Esophagus squamous epithelium (tissue), 5 donors: ENCODE measurements around the gene SERPINF2. TPM values are rescaled to one million over a fixed set of nuclear protein-coding genes. Genes with fewer than 3 reads are reported as not detected.

Experiments
- DNase-seq: peaks from one replicate; lab custom pipeline; 2025; lab: John Stamatoyannopoulos, UW
- H3K27ac ChIP-seq, 4 donors: fragments of 200-600 bp; sonication (generic); one replicate each; pipeline ENCODE4 v1.5.1; 2016 to 2019; ENCODE audit warnings: mild to moderate bottlenecking in 1 of 4
- H3K27me3 ChIP-seq, 4 donors: fragments of 200-600 bp; sonication (generic); 1 replicate in 3 of 4; 2 replicates in 1 of 4; pipeline versions ENCODE4 v1.5.1 to v1.6.0; 2017 to 2021; ENCODE audit warnings: antibody characterized with exemption in 1 of 4
- H3K36me3 ChIP-seq, 3 donors: fragments of 200-600 bp; sonication (generic); one replicate each; pipeline ENCODE4 v1.5.1; 2016 to 2019
- H3K4me1 ChIP-seq, 3 donors: fragments of 200-600 bp; sonication (generic); one replicate each; pipeline ENCODE4 v1.5.1; 2017 to 2019
- H3K4me3 ChIP-seq, 4 donors: fragments of 200-600 bp; sonication (generic); 1 replicate in 3 of 4; 2 replicates in 1 of 4; pipeline ENCODE4 v1.5.1; 2016 to 2019; ENCODE audit warnings: mild to moderate bottlenecking in 2 of 4, moderate library complexity in 1 of 4
- H3K9me3 ChIP-seq, 3 donors: fragments of 200-600 bp; sonication (generic); one replicate each; pipeline ENCODE4 v1.5.1; 2016 to 2019
- POLR2A ChIP-seq, 4 donors: fragments of 450-650 bp; IDR thresholded peaks; one replicate each; pipeline ENCODE4 v1.6.1; 2017; ENCODE audit warnings: antibody characterized with exemption in 4 of 4, mild to moderate bottlenecking in 4 of 4, moderate library complexity in 3 of 4
- WGBS, 2 donors: methylation state at CpG; one replicate each; pipeline ENCODE4 v1.1.5; 2018; 5-methylcytosine and 5-hydroxymethylcytosine counted together
- intact Hi-C: fragments of 100-400 bp; cut with DNase I; formaldehyde crosslinking; loops from one replicate; pipeline ENCODE4 v1.15.0; 2022
- total RNA-seq, 4 donors: library from RNA; depleted of rRNA; stranded (reverse); fragments of >200 nt; gene quantifications; one replicate each; pipeline ENCODE4 v1.1.0, GENCODE V29; 2016
- TF ChIP-seq, protein P1 (sequence below), 6 experiments: fragments of 450-650 bp in 4 of 6; fragments of 200-600 bp in 2 of 6; sonication (generic) in 2 of 6; IDR thresholded peaks; one replicate each; pipeline ENCODE4 v1.5.1; 2016 to 2019; ENCODE audit warnings: antibody characterized with exemption in 6 of 6, mild to moderate bottlenecking in 4 of 6, moderate library complexity in 4 of 6
- donor health status: DM: yes; HTN: yes; CAD: no.

SERPINF2 gene
- total RNA-seq, 4 donors from 2014 or later, result 0.22 to 7.1 (median 1.6) TPM

DNA sequence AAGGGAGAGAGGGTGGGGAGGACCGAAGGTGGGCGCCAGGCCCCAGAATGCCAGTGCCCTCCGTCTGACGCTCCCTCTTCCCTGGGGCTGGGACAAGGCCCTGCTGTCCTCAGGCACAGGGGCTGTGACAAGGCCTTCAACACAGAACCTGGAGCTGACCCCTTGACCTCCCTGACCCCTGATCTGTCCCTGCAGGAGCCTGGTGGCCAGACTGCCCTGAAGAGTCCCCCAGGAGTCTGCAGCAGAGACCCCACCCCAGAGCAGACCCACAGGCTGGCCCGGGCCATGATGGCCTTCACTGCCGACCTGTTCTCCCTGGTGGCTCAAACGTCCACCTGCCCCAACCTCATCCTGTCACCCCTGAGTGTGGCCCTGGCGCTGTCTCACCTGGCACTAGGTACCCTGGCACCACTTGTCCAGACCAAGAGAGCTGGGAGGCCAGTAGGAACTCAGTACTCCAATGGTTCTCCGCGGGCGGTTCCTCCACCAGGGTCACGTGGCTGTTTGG is 2.9 kb downstream of the SERPINF2 start:
- intact Hi-C loops, result no loop called here
- Histone ChIP-seq H3K4me3 (no peak overlapping the region), H3K27ac (no peak overlapping the region), H3K27me3 (no peaks in the 10 kb centered on the region), H3K36me3 (no peaks in the 10 kb centered on the region), H3K9me3 (no peaks in the 10 kb centered on the region), H3K4me1 (peaks cover 11 to 59% (median 14%) of the 10 kb centered on the region in 3 donors)
- no peak for DNase-seq
- WGBS, 2 donors, result 88 to 100% methylated on average over 2 to 8 of the region's 12 CpGs
- TF ChIP-seq POLR2A (IDR thresholded peaks at IDR 0.05), result no peak
- TF ChIP-seq, protein P1, sequence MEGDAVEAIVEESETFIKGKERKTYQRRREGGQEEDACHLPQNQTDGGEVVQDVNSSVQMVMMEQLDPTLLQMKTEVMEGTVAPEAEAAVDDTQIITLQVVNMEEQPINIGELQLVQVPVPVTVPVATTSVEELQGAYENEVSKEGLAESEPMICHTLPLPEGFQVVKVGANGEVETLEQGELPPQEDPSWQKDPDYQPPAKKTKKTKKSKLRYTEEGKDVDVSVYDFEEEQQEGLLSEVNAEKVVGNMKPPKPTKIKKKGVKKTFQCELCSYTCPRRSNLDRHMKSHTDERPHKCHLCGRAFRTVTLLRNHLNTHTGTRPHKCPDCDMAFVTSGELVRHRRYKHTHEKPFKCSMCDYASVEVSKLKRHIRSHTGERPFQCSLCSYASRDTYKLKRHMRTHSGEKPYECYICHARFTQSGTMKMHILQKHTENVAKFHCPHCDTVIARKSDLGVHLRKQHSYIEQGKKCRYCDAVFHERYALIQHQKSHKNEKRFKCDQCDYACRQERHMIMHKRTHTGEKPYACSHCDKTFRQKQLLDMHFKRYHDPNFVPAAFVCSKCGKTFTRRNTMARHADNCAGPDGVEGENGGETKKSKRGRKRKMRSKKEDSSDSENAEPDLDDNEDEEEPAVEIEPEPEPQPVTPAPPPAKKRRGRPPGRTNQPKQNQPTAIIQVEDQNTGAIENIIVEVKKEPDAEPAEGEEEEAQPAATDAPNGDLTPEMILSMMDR (IDR thresholded peaks at IDR 0.05), result no peak

GRCh38 chr17:1746975-1747543 is 4.4 kb downstream of the SERPINF2 start:
- Histone ChIP-seq H3K4me3 (peak overlapping the region in 3 of 4 donors; percentile 3 to 17 (median 6)), H3K36me3 (no peaks in the 10 kb centered on the region), H3K9me3 (no peaks in the 10 kb centered on the region), H3K4me1 (peaks cover 11 to 73% (median 25%) of the 10 kb centered on the region in 3 donors), H3K27me3 (no peaks in the 10 kb centered on the region), H3K27ac (peak overlapping the region; percentile 71 to 87 (median 80))
- intact Hi-C loops, result no loop called here
- peak in 1 of 4 donors; percentile 10 for TF ChIP-seq POLR2A (IDR thresholded peaks at IDR 0.05)
- TF ChIP-seq, protein P1 (IDR thresholded peaks at IDR 0.05), result peak in 1 of 6 experiments; percentile 33
- WGBS, 2 donors, result 47 to 59% methylated on average over 6 to 11 of the region's 22 CpGs
- no peak for DNase-seq

GRCh38 chr17:1750628-1751027 is 8.0 kb downstream of the SERPINF2 start:
- Histone ChIP-seq H3K9me3 (no peaks in the 10 kb centered on the region), H3K4me1 (peaks cover 26 to 93% (median 51%) of the 10 kb centered on the region in 3 donors), H3K4me3 (no peak overlapping the region), H3K27ac (peak overlapping the region; percentile 35 to 85 (median 69)), H3K36me3 (no peaks in the 10 kb centered on the region), H3K27me3 (no peaks in the 10 kb centered on the region)
- WGBS, 2 donors, result 44 to 60% methylated on average over 8 of the region's 9 CpGs
- intact Hi-C loops, result no loop called here
- no peak for DNase-seq
- no peak for TF ChIP-seq POLR2A (IDR thresholded peaks at IDR 0.05)
- TF ChIP-seq, protein P1 (IDR thresholded peaks at IDR 0.05), result no peak

- 14 to 39% methylated on average over 8 to 12 of the region's 18 CpGs for WGBS, 2 donors
- TF ChIP-seq, protein P1 (IDR thresholded peaks at IDR 0.05), result no peak
- TF ChIP-seq POLR2A (IDR thresholded peaks at IDR 0.05), result peak in 1 of 4 donors; percentile 4
- no peaks in the 10 kb centered on the region for H3K27me3 ChIP-seq
- peak overlapping the region in 3 of 4 donors; percentile 2 to 57 (median 29) for H3K4me3 ChIP-seq
- no peaks in the 10 kb centered on the region for H3K9me3 ChIP-seq
- intact Hi-C loops, result no loop called here
- peak overlapping the region; percentile 62 to 87 (median 80) for H3K27ac ChIP-seq
- H3K36me3 ChIP-seq, result no peaks in the 10 kb centered on the region
- peaks cover 17 to 77% (median 41%) of the 10 kb centered on the region in 3 donors for H3K4me1 ChIP-seq
- DNase-seq, result no peak
Measured at GRCh38 chr17:1752425-1753262, 10.0 kb downstream of the SERPINF2 start.
